GM18499 (cell line): Measurements from ENCODE around the gene TBX15.

Experiments
- ATAC-seq: cut with Tn5 transposase; IDR thresholded peaks from one replicate; pipeline ENCODE4 v1.9.1; 2021; ENCODE audit warnings: moderate number of reproducible peaks; ENCODE audit not compliant: insufficient read depth, unreplicated experiment

The TBX15 gene

DNA sequence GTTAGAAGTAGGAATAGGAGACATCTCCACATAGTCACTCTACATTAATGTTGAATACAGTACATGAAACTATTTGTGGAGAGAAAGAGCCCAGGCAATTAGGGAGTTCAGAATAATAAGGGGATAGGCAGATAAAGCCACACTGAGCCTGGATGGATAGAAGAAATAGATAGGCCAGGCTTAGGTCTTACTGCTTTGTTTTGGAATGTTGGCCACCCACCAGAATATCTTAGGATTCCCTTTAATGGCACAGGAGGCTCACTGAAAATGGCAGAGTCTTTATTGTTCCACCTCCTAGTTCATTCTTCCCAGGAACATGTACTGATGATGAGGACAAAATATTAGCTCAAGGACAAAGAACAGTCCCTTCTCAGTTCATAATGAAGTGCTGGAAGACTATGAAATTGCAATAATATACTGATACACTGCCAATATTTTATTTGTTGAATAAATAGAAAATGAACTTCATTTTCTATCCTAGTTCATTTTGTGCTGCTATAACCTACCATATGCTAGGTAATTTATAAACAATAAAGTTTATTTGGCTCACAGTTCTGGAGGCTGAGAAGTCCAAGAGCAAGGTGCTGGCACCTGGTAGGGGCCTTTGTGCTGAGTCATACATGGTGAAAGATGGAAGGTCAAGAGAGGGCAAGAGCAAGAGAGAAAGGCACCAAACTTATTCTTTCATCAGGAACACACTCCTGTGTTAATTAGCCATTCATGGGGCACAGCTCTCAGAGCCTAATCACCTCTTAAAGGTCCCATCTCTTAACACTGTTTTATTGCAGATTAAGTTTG is 87.3 kb downstream of the TBX15 start:
- ATAC-seq, result no peak

DNA sequence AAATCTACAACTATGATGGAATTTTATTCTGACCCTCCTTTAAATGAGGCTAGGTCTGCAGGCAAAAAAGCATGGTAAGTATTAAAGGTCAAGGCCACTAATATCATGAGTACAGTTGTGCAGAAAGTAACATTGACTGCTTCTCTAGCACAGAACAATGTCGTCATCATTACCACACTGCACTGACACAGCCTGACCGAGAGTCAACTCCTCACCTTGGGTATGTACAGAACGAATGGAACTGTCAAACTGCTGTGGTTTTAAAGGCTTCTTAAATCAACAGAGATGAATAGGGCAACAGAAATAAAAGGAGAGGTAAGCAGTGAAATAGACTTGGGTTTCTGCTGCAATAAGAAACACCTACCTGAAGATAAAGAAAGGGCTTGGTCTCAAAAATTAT is 88.8 kb downstream of the TBX15 start:
- ATAC-seq, result no peak

DNA sequence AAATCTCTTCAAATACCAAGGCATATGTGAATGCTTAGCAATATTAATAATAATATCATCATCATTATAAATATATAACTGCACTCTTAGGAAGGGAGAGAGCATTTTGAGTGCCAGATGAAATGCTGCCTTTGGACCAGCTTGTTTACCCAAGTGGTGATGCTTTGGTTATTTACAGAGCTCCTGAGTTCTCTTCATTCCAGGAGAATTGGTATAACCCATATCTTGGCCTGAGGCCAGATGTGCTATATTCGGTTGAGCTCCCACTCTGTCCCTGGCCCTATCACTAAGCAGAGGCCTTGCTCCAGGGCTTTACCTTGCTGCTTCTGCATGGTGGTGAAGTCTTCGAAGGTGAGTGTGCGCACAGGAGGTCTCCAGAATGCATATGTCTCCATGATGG is 89.4 kb downstream of the TBX15 start:
- ATAC-seq, result no peak

DNA sequence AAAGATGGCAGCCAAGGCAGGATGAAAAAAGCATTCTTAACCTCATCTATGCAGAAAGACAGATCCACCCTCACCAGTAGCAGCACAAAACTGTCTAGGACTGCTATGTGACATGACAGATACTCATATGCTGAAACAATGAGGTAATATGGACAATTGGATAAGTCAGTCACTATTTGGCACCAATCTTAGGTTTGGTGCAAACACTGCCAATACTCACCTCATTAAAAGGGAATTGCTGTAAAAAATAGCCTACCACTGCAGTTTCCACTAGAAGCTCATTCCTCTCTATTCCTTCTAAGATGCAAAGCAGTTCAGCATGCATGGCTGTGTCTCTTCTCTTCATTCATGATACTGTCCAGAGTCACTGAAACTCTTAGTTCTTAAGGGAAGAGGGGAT is 91.7 kb downstream of the TBX15 start:
- ATAC-seq, result no peak

DNA sequence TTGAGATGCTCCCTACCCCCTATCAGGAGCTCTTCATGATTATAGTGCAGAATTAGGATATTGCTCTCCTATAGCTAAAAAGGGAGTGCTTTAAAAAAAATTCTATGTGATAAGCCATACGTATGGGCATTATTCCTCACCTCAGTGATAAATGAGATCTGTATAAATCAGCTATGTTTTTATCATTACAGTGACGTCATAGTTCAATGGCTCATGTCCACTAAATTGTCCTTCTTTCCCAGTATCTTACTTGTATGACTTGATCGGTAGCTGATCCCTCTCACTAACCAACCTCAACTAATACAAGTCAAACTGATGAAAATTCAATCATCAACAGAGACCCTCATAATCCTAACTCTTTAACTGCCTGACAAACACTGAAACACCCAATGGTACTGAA is 93.3 kb downstream of the TBX15 start:
- ATAC-seq, result no peak

DNA sequence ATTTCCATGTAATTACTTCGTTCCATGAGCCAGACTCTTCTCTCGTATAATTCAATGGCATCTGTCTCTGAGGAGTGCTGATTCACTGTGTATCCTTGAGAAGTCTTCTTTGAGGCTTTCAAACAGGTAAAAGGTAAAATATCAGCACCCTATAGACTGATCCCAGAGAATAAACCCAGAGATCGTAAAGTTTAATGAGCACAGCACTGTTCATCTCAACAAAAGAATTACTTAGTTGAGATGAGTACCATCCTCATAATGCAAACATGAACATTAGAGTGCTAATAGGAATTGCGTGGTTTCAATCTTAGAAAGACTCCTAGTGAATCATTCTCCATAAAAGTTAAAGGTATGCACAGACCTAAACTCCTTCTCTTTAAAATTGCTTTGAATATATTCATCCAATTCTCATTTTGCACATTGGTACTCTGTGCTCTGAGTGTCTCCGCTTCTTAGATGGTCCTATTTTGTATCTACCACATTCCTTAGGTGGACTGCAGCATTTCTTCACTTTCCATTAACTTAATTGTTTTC is 97.2 kb downstream of the TBX15 start:
- no peak for ATAC-seq

DNA sequence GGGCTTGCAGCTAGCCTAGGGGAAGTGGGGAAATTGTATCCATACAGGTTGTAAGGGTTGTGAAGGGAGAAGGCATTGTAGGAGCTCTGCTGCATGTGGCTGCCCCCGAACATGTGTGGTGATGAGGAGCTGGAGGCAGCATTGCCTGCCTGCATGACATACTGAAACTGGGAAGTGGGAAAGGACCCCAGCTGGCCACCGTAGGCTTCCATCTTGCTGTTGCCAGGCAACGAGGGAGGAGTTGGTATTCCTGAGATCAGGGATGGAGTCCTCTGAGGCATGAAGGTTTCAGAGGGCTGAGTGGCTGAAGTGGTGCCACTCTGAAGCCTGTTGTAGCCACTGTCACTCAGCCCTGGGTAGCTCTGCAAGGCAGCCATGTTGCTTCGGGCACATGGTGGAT is 103.2 kb downstream of the TBX15 start:
- ATAC-seq, result no peak

DNA sequence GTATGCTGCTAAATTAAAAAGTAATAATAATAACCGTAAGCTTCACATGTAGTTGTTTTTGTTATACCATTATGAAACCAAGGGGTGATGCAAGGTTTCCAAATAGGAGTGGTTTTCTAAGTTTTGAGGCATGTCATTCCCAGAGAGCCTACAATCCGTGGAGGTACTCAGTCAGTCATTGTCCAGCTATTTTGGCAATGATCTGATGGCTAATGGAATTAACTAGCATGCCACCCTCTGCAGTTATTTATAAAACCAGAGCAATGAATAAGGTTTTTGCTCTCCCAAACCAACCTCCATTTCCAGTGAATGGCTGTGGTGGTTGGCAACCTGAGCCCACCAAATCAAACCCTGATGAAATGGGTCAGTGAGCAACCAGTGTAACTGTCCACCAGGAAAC is 106.4 kb downstream of the TBX15 start:
- ATAC-seq, result no peak

DNA sequence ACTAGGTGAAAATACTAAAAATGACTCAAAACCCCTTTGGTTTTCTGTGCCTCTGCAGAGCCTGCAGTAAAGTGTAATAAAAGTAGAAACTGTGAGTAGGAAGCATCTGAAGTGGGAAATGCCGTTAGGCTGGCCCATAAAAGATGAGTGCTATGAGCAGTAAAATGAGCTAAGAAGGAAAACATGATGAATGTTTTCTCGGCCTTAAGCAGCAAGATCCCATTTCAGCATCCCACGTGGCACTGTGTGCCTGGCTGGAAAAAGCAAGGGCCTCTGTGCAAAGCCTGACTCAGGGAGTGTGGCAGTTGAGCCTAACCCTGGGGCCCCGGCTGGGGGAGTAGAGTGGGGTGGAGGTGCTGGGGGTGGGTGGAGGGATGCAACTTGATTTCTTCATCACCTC is 109.5 kb downstream of the TBX15 start:
- ATAC-seq, result no peak

DNA sequence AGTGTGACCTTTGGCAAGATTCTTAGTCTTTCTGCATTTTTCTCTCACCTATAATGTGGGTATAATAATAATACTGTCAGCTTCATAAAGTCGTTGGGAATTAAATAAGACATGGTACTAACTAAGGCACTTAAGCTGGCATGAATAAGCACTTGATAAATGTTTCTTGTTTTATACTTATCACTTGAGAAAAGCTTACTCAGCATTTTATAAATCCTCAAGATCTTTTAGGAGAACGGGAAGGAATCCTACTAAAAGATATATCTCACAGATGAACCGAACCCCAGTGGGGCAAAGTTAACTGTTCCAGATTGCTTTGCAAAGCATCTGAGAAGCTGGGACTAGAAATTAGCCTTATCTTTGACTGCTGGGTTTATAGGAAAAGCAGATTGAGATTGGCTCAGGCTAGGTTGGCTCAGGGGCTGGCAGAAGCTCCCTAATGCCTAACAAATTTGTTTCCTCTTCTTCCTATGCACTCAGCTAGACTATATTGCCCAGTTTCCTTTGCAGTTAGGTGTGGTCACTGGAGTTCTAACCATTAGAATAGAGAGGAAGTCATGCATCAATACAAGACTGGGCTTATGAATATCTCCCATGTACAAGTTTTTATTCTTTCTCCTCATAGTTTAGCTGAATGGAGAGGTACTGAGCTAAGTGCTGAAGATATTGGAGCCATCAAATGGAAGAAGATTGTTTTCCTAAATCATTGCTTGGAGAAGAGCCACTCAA is 110.3 kb downstream of the TBX15 start:
- no peak for ATAC-seq

DNA sequence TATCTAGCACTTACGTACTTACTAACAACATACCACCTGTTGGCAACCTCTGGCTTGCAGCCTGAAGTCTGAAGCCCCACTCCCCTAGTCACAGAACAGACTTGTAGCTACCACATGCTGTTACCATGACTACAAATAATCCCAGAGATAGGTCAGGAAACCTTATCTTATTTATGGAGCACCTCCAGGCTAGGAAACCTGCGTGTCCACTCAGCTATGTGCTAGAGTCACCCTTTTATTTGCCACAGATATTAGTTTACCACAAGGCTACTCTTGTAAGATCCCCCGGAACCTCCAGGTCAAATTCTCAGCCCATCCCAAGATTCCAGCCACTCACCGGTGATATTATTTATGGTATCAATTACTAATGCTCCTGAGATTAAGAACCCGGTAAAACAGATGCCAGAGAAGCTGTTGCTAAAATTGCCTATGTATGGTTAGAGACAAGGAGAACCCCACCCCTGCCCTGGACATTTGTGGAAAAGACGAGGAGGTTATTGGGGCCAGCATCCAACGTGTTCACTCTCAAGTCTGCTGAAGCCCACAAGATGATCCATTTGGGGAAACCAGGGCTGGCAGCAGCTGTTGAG is 116.5 kb downstream of the TBX15 start:
- no peak for ATAC-seq

DNA sequence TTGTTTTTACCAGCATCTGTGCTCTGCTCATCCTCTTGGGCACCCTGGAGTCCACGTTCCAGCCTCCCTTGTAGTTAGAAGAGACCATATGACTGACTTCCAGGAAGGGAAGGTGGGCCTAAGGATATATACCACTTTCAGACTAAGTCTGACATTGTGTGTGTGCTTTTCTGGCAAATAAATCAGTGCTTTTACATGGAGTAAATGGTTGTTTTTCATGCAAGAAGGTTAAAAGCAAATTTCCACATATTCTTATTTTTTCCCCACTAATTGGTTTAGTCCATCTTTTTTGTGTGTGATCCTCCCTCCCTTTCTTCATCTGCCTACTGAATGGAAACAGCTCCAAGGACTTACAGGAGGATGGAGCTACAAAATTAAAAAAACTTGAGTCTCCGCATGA is 119.8 kb downstream of the TBX15 start:
- ATAC-seq, result no peak

DNA sequence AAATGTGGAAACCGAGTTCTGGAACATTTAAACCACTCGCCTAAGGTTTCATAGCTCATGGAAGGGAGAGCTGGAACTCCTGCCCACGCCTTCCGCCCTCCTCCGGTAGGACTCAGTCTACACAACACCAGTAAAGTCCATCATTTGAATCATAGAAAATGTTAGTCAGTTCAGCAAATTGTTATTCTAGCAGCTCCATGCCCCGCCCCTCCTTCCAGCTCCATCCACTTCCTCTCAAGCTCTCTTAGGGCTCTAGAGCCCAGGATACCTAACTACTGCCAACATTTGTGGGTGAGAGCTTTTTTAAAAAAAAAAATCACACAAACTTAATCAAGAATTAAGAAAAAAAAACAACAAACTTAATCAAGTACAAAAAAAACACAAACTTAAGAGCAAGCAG is 121.8 kb downstream of the TBX15 start:
- no peak for ATAC-seq

DNA sequence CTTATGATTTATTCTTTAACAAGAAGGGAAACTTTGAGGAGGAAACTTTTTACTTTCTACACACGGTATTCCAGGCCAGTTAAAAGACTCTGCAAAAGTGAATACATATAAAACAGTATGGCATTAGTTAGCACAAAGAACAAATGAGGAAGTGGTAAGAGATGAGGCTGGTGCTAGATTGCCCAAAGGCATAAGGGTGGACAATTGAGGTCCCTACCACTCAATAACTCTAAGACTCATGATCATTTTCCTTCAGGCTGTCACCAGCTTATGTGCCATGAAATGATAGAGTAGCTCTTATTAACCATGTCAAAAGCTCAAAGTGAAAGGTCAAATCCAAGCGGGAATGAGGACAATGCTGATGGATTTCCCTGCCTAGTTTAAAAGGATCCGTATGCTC is 124.5 kb downstream of the TBX15 start:
- no peak for ATAC-seq

DNA sequence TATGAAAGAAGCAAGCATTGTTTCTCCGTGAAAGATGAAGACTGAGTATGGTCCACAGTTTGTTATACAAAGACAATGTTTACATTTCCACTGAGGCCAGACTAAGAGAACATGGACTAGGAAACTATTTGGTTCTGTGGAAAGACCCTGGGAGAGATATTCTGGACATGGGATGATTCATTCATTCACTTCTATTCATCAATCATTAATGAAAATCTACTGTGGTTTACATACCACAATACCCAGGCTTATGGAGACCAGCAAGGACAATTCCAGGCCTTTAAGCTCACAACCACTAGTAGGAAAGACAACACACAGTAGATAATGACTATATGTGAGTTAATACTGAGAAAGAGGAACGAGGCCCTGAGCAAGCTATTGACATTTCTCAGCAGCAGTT is 125.4 kb downstream of the TBX15 start:
- ATAC-seq, result no peak

DNA sequence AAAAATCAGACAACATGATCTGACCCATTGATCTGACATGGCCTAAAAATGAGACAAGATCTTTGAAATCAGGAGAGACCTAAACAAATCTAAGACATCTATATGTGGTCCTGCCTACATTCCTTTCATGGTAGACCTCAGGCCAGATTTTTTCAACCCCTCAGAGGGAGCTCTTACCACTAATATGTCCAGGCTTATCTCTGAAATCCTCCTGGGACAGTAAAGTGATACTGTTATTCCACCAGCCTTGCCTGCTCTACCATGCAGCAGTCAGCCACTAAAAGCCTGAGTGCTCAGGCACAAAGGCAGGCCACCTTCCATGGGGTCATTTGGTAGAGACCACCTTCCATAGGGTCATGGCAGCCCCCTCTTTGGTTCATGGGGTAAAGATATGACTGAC is 126.9 kb downstream of the TBX15 start:
- ATAC-seq, result no peak

DNA sequence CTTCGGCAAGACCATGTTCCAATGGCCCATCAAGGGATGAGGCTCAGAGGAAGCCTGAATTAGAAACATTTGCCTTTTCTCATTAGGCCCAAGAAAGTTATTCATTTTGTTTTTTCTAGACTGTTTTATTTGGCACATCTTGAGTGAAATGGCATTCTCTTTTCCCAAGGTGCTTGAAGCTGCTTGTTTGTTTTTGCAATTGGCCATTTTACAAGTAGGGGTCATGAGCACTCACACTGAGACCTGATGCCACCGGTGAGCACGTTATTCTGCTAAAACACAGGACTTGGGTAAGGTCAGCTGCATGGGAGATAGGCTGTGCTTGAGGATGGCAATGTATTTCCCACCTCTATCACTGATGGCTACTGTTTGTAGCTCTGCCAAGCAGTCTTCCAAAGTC is 128.1 kb downstream of the TBX15 start:
- no peak for ATAC-seq

DNA sequence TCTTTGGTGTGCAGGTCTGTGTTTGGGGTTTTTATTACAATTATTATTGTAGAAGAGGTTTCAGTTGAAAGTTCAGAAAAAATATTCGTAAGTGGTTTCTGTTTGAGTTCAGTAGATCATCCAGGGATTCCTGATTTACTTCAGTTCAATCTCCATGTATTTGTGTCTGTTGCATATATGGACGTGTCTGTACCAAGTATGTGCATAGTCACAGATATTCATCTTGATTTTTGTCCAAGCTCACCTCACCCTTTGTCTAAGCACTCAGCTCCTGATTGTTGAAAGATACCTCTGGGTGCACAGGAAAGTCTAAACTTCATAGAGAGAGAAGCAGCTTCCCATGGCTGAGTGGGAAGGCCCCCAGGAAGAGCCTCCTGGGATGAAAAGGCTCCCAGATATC is 141.7 kb downstream of the TBX15 start:
- ATAC-seq, result no peak

DNA sequence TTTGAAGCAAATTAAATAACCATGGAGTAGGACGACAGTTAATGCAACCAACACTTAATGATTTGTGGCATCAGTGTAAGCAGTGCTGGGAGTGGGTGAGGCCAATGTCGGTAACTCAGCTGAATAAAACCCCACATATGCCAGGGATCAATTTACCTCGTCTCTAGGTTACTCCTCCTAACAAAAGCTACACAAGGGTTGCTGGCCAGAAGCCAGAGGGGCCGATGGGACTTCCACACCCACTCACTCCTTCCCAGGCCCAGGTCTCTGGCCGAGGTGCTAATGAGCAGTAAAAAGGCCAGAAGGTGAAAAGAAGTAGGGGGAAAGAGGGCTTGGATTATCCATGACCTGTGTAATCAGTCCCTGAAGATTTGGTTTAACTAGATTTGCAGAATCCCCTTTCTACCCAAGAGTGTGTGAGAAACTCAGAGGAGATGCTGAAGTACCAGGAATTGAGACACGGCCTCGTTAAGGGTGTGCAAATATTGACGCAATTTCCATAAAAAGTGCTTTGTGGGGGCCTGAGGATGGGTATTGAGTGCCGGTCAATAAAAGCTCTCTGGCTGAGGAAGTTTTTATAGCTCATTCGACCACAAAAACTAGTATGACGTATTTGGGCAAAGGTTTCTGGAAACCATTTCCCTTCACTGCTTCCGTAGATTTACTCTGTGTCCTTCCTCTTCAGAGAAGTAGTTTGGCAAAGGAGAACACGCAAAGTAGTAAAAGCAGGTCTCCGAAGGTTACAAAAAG is 145.5 kb downstream of the TBX15 start:
- no peak for ATAC-seq

DNA sequence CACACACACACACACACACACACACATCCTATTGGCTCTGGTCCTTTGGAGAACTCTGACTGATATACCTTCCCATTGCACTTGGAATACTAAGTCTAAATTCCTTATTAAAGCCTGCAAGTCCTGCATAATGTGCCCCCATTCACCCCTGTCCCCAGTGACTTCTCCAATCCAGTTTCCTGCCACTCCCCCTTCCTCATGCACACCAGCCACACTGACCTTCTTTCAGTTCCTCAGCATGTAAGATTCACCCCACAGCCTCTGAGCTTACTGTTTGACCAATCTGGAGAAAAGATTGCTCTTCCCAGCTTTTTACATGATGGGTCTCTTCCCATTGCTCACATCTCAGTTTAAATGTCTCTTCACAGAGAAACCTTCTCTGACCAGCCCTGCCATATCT is 146.6 kb downstream of the TBX15 start:
- ATAC-seq, result no peak
